ENCODE results near the gene RGS10.

DNA sequence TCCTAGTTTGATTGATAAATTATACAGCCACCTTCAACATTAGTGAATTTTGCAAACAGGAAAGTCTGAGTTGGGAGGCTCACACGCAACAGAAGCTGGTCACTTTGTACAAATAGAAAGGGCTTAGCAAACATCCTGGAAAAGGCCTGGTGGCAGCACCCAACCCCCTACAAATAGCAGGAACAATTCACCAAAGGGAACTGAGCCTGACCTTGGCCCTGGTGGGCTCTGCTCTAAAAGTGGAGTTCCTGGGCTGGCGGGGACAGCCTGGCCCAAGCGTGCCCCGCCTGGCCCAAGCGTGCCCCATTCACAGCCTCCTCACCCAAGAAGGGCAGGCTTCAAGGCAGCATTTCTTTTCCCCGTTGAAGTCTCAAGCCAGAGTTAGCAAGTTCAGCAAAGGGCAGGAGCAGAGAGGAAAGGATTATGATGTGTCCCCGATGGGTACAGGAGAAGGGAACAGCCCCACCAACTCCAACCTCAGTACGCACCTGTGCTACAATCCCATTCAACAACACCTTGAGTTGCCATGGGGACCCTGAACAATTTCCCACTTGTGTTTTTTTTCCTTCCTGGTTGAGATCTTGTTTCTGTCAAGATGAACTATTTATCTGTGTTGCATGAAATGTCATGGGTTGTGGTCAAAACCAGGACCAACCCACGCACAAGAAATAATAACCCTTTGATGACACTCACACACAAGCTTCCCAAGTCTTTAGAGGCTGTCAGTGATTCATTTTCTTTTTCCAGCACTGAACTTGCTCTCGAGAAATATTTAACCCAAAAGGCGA is 43.4 kb downstream of the RGS10 start:
- TF ChIP-seq, protein P1, sequence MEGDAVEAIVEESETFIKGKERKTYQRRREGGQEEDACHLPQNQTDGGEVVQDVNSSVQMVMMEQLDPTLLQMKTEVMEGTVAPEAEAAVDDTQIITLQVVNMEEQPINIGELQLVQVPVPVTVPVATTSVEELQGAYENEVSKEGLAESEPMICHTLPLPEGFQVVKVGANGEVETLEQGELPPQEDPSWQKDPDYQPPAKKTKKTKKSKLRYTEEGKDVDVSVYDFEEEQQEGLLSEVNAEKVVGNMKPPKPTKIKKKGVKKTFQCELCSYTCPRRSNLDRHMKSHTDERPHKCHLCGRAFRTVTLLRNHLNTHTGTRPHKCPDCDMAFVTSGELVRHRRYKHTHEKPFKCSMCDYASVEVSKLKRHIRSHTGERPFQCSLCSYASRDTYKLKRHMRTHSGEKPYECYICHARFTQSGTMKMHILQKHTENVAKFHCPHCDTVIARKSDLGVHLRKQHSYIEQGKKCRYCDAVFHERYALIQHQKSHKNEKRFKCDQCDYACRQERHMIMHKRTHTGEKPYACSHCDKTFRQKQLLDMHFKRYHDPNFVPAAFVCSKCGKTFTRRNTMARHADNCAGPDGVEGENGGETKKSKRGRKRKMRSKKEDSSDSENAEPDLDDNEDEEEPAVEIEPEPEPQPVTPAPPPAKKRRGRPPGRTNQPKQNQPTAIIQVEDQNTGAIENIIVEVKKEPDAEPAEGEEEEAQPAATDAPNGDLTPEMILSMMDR (IDR thresholded peaks at IDR 0.05), result no peak
- no peak for TF ChIP-seq ZFX (IDR thresholded peaks at IDR 0.05; ENCODE audit: borderline replicate concordance)
